Spinal cord (tissue), 10 donors: ENCODE measurements around the gene ZC3H12A. TPM values are rescaled to one million over a fixed set of nuclear protein-coding genes. Genes with fewer than 3 reads are reported as not detected.

Experiments
- DNase-seq, 6 donors: peaks; one replicate each; pipeline versions ENCODE4 v3.0.0 to v3.0.0-alpha.2; 2013 to 2015; ENCODE audit warnings: low spot score in 6 of 6, low read depth in 4 of 6
- H3K27ac ChIP-seq: one replicate; pipeline ENCODE4 v1.5.1; 2013; ENCODE audit warnings: low read depth, low read length, control low read depth
- H3K27me3 ChIP-seq: one replicate; pipeline ENCODE4 v1.6.1; 2013; ENCODE audit warnings: low read length; ENCODE audit not compliant: control insufficient read depth, insufficient read depth
- H3K36me3 ChIP-seq: one replicate; pipeline ENCODE4 v1.6.1; 2013; ENCODE audit warnings: low read length; ENCODE audit not compliant: control insufficient read depth, insufficient read depth
- H3K4me1 ChIP-seq: one replicate; pipeline ENCODE4 v1.6.1; 2013; ENCODE audit warnings: low read length; ENCODE audit not compliant: control insufficient read depth, insufficient read depth
- H3K4me3 ChIP-seq: one replicate; pipeline ENCODE4 v1.5.1; 2013; ENCODE audit warnings: low read depth, low read length, control low read depth
- H3K9me3 ChIP-seq: one replicate; pipeline ENCODE4 v1.6.1; 2013; ENCODE audit warnings: low read length; ENCODE audit not compliant: control insufficient read depth, insufficient read depth
- WGBS: methylation state at CpG from one replicate; pipeline ENCODE4 v1.1.5; 2013; ENCODE audit warnings: missing lambda C conversion rate; ENCODE audit not compliant: insufficient coverage; 5-methylcytosine and 5-hydroxymethylcytosine counted together
- polyA plus RNA-seq, 2 donors: library from polyadenylated mRNA; unstranded; fragments of 120-200 nt; gene quantifications; one replicate each; pipeline ENCODE4 v1.2.1, GENCODE V29; 2013; ENCODE audit not compliant: insufficient read length in 2 of 2
- total RNA-seq, 2 donors: library from RNA; depleted of rRNA in 1 of 2; stranded (reverse); fragments of 120-200 nt in 1 of 2; fragments of >200 nt in 1 of 2; gene quantifications; one replicate each; pipeline versions ENCODE4 v1.2.3 to v1.2.4, GENCODE V29; 2013 to 2014
- donor health status: healthy.

ZC3H12A gene
- total and polyA plus RNA-seq, 4 donors, result 0.65 to 2.4 (median 1.2) TPM

DNA sequence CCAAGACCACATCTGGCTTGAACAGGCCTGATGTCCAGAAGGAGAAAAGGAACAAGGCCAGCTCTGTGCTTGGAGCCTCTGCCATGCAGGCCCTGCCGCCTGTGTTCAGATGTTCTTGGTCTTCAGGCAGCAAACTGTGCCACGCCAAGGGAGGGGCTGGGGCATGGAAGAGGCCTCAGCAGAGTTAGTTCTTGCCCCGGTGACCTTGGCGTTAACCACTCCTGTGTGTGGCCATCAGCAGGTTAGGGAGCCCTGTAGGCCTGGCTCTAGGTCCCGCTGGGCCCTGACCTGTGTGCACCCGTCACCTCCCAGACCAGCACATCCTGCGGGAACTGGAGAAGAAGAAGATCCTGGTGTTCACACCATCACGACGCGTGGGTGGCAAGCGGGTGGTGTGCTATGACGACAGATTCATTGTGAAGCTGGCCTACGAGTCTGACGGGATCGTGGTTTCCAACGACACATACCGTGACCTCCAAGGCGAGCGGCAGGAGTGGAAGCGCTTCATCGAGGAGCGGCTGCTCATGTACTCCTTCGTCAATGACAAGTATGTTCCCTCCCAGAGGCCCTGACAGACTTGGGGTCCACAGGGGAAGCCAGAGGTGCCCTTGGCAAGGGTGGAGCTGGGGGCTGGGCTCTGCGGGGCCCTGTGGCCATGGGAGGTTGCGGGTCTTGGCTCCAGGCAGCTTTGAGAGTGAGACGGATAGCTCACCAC is 7.1 kb downstream of the ZC3H12A start:
- Histone ChIP-seq H3K4me1 (peaks cover 21% of the 10 kb centered on the region), H3K27me3 (no peaks in the 10 kb centered on the region), H3K4me3 (no peak overlapping the region), H3K36me3 (peaks cover 76% of the 10 kb centered on the region), H3K27ac (no peak overlapping the region), H3K9me3 (no peaks in the 10 kb centered on the region)
- peak in 2 of 6 donors; percentile 18 to 51 for DNase-seq
- WGBS, result 90% methylated on average over 26 of the region's 26 CpGs

DNA sequence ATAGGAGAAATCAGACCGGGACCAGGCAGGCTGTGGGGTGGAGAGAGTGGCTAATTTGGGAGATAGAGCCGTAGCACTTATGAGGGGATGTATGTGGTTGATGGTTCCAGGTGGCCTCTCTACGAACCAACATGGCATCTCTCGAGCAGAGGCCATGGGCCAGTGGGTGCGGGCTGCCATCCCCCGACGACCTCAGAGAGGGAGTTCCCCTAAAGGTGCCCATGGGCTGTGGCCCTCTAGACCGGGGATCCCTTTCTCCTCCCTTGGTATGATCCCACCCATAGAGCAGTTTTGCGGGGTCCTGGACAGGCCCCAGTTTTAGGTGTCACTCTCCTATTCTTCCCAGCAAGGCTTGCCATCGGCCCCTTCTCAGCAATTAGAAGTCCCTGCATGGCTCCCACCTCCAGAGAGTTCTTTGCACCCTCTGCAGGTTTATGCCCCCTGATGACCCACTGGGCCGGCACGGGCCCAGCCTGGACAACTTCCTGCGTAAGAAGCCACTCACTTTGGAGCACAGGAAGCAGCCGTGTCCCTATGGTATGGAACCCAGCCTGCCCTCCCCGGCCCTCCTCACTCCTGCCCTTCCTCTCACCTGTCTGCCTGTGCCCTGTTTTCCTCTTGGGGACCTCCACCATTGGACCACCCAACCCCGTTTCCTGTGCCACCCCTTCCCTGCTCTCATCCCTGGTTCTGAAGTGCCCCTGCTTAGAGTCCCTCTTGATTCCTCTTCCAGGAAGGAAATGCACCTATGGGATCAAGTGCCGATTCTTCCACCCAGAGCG is 7.8 kb downstream of the ZC3H12A start:
- DNase-seq, result no peak
- H3K36me3 ChIP-seq, result peaks cover 75% of the 10 kb centered on the region
- H3K4me3 ChIP-seq, result no peak overlapping the region
- H3K4me1 ChIP-seq, result peaks cover 13% of the 10 kb centered on the region
- H3K9me3 ChIP-seq, result no peaks in the 10 kb centered on the region
- no peaks in the 10 kb centered on the region for H3K27me3 ChIP-seq
- WGBS, result 92% methylated on average over 18 of the region's 18 CpGs
- no peak overlapping the region for H3K27ac ChIP-seq

DNA sequence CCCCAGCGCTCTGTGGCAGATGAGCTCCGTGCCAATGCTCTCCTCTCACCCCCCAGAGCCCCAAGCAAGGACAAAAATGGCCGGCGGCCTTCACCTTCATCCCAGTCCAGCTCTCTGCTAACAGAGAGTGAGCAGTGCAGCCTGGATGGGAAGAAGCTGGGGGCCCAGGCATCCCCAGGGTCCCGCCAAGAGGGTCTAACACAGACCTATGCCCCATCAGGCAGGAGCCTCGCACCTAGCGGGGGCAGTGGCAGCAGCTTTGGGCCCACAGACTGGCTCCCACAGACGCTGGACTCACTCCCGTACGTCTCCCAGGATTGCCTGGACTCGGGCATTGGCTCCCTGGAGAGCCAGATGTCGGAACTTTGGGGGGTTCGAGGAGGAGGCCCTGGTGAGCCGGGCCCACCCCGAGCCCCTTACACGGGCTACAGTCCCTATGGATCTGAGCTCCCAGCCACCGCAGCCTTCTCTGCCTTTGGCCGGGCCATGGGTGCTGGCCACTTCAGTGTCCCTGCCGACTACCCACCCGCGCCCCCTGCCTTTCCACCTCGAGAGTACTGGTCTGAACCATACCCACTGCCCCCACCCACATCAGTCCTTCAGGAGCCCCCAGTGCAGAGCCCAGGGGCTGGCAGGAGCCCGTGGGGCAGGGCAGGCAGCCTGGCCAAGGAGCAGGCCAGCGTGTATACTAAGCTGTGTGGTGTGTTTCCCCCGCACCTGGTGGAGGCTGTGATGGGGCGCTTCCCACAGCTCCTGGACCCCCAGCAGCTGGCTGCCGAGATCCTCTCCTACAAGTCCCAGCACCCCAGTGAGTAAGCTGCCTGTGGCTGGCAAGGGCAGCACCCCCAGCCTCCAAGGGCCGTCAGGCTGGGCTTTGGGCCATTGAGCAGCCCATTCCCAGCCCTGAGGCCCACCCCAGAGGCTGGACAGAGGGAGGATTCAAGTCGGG is 8.7 kb downstream of the ZC3H12A start:
- Histone ChIP-seq H3K9me3 (no peaks in the 10 kb centered on the region), H3K27ac (no peak overlapping the region), H3K4me3 (no peak overlapping the region), H3K27me3 (no peaks in the 10 kb centered on the region), H3K4me1 (peaks cover 5% of the 10 kb centered on the region), H3K36me3 (peaks cover 69% of the 10 kb centered on the region)
- DNase-seq, result no peak
- 92% methylated on average over 28 of the region's 29 CpGs for WGBS

DNA sequence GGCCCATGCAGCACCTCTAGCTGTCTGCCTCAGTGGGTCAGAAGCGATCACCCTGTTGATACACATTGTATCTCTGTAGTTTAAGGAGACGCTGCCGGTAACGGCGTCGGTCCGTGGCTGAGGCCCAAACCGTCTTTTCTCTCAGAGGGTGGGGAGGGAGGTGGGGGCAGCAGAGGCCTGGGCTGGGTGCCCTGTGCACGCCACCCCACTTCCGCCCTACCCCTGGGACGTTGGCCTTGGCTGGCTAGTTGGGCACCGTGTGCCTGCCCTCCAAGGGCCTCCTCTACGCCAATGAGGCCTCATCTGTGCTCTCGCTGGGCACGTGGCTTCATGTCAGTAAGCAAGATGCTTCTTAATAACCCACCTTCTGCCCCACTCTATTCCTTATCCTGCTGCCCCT is 9.4 kb downstream of the ZC3H12A start:
- no peak overlapping the region for H3K4me3 ChIP-seq
- 95% methylated on average over 15 of the region's 15 CpGs for WGBS
- H3K4me1 ChIP-seq, result peaks cover 4% of the 10 kb centered on the region
- DNase-seq, result no peak
- H3K9me3 ChIP-seq, result no peaks in the 10 kb centered on the region
- no peaks in the 10 kb centered on the region for H3K27me3 ChIP-seq
- H3K27ac ChIP-seq, result no peak overlapping the region
- peaks cover 70% of the 10 kb centered on the region for H3K36me3 ChIP-seq

DNA sequence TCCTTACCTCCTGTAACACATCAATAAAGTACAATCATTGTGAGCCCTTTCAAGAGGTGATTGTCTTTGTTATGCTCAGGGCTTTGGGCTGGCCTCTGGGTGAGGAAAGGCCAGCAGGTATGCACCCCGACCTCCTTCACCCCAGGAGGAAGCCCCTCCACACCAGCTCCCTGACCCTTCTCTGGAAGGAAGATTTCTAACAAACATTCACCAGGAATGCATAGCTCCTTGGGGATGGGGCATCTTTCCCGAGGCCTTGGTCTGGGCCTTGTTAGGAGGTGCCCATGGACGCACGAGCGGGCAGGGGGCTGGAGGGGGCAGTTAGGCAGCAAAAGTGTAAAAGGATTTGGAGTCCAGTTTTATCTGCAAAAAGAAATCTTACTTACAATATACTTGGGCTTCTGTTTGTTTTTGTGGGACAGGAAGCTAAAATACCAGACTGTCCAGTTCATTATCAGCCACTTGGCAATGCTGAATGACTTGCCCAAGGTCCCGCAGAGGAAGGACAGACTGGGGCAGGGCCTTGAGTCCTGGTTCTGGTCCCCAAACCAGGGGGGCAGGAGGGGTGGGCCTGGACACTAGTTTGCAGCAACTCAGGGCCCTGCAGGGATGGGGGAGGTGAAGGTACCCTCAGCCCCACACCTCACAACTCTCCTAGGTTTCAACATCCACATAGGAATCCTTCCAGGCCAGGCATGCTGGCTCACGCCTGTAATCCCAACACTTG is 10.1 kb downstream of the ZC3H12A start:
- H3K9me3 ChIP-seq, result no peaks in the 10 kb centered on the region
- H3K4me3 ChIP-seq, result no peak overlapping the region
- no peaks in the 10 kb centered on the region for H3K27me3 ChIP-seq
- no peak for DNase-seq
- peaks cover 2% of the 10 kb centered on the region for H3K4me1 ChIP-seq
- 70% methylated on average over 1 of the region's 7 CpGs for WGBS
- no peak overlapping the region for H3K27ac ChIP-seq
- H3K36me3 ChIP-seq, result peaks cover 69% of the 10 kb centered on the region

DNA sequence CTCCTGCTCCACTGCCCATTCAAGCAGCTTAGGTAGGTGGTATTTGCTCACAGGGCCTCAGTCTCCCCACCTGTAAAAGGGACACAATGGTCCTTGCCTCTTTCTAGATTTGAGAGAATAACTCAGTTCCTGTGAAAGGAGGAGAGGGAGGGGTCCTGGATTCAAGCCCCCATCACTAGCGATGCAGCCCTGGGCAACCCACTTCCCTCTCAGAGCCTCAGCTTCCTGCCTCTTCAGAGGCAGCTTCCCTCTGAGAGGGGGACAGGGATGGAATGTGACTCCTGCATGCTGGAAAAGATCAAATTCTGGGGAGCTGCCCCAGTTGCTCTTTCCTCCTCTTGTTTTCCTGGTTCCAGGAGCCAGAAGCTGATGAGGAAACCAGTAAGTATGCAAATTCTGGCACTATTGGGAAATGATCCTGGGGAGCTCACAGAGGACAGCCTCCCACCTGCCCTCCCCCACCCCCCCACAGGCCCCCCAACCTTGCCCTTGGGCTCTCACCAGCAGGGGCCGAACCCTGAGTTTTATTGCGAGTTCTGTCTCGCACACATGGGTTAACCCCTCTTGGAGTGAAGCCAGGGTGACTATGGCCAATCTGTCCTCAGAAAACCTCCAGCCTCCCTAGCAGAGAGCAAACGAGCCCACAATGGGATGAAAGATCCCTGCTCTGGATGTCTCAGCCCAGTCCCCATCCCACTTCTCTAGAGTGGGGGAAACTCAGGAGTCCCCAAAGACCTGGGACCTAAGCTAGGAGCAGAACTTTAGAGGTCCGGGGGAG is 11.7 kb downstream of the ZC3H12A start:
- Histone ChIP-seq H3K27me3 (no peaks in the 10 kb centered on the region), H3K4me3 (no peak overlapping the region), H3K9me3 (no peaks in the 10 kb centered on the region), H3K4me1 (no peaks in the 10 kb centered on the region), H3K27ac (no peak overlapping the region), H3K36me3 (peaks cover 62% of the 10 kb centered on the region)
- DNase-seq, result no peak
- WGBS, result 80% methylated on average over 2 of the region's 6 CpGs

DNA sequence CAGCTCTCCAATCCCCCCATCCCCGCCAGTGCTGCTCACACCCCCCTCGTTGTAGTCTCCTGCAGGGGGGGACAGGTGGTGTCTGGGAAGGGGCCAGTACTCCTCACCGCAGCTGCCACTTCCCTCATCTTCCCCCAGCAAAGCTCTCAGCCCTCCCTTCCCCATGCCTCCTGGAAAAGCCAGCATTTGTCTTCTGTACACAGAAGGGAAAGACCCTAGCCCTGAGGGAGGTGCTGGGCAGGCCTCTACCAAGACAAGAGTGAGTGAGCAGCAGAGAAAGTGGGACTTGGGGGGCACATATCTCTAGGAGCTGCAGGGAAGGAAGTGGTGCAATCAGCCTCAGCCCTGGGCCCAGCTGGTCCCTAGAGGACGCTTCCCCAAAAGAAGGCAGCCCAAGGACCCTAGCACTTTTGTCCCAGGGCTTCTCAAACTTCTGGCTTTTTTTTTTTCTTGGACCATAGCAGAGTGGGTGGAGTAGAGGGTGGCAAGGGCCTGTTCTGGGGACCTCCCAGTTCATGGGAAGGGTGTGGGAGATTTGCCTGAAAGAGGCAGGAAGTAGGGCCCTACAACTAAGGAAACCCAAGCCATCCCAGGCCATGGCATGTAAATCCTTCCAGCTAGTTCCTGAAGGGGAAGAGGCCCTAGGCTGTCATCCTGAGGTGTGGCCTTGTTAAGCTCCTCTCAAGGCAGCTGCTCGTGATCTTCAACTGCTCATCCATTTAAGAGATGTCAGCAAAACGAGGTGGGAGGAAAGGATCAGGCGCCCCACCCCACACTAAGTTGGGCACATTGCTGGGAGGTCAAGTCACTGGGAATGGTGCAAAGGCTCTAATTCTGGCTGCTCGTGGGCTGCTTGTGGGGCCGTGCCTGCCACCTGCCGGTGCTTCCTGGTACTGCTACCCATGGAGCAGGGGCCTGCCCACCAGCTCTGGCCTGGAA is 12.6 kb downstream of the ZC3H12A start:
- H3K4me3 ChIP-seq, result no peak overlapping the region
- peak in 2 of 6 donors; percentile 83 to 89 for DNase-seq
- WGBS, result 4% methylated on average over 5 of the region's 10 CpGs
- no peaks in the 10 kb centered on the region for H3K27me3 ChIP-seq
- H3K9me3 ChIP-seq, result no peaks in the 10 kb centered on the region
- H3K4me1 ChIP-seq, result no peaks in the 10 kb centered on the region
- peaks cover 58% of the 10 kb centered on the region for H3K36me3 ChIP-seq
- H3K27ac ChIP-seq, result no peak overlapping the region

DNA sequence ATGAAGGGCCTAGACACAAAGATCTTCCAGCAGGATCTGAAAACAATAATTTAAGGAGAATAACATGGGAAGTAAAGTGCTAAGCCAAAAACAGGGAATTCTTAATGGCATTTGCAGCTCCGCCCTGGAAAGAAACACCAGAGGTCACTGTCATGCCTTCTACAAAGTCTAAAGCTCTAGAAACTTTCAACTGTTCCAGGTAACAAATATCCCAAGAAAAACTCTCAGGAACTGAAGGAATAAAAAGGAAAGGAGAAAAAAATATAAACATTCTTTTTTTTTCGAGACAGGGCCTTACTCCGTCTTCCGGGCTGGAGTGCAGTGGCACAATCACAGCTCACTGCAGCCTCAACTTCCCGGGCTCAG is 13.2 kb downstream of the ZC3H12A start:
- H3K4me1 ChIP-seq, result no peaks in the 10 kb centered on the region
- no peak overlapping the region for H3K4me3 ChIP-seq
- no peaks in the 10 kb centered on the region for H3K27me3 ChIP-seq
- no peak for DNase-seq
- H3K27ac ChIP-seq, result no peak overlapping the region
- H3K9me3 ChIP-seq, result no peaks in the 10 kb centered on the region
- WGBS, result no CpG with 5 or more reads among the region's 5 CpGs
- H3K36me3 ChIP-seq, result peaks cover 55% of the 10 kb centered on the region
